CD4-positive, alpha-beta T cell treated with Interleukin-12 subunit alpha and Interleukin-12 subunit beta, for 1 hour (primary cell): ENCODE measurements around the gene GTPBP1.

Experiments used
- DNase-seq: peaks from one replicate; pipeline ENCODE4 v3.0.0-alpha.2; 2020

Gene GTPBP1

GRCh38 chr22:38727530-38728451, 22.0 kb downstream of the GTPBP1 start:
- no peak for DNase-seq

GRCh38 chr22:38728871-38729796, 23.4 kb downstream of the GTPBP1 start:
- DNase-seq: no peak

DNA sequence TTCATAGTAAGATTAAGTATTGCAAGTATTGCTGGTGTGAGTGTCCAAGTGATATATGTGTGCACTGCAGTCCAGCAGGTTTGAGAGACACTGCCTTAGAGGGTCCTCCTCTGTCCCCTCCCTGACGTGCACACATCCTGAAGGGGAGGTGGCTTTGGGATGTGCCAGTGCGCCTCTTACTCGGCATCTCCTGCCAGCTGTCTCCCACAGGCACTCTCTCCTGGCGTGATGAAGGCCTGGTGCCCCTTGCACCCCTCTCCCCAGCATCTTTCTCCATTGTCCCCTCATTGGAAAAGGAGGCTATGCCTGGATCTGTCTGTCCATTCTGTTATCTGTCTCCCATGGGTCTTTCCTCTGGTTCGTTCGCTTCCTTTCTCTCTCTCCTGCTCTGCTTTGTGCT, 24.2 kb downstream of the GTPBP1 start:
- DNase-seq: no peak

DNA sequence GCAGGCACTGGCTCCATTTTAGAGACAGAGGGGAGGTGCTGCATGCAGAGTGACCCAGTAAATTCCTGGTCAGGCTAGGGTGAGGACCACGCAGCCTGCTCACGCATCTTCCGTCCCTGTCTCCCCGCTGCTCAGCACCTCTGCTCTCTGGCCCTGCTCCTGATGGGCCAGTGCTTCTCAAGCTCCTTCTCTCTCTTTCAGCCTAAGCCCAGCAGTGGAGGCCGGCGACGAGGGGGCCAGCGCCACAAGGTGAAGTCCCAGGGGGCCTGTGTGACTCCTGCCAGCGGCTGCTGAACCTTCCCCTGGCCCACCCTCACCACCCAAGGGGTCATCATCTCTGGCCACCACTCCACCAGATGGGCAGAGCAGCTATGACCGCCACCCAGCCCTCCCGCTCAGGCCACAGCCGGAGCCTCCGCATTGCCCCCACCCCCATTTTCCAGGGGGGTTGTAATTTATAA, 24.7 kb downstream of the GTPBP1 start:
- no peak for DNase-seq

DNA sequence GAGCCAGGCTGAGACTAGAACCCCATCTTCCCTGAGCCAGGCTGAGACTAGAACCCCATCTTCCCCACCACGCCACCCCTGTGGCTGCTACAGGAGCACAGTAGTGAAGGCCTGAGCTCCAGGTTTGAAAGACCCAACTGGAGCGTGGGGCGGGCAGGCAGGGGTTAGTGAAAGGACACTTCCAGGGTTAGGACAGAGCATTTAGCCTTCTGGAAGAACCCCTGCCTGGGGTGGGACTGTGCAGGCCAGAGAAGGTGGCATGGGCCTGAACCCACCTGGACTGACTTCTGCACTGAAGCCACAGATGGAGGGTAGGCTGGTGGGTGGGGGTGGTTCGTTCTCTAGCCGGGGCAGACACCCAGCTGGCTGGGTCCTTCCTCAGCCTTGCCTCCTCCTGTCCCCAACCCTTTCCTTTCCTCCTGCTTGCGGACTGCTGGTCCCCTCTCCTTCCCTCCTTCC, 26.0 kb downstream of the GTPBP1 start:
- no peak for DNase-seq

DNA sequence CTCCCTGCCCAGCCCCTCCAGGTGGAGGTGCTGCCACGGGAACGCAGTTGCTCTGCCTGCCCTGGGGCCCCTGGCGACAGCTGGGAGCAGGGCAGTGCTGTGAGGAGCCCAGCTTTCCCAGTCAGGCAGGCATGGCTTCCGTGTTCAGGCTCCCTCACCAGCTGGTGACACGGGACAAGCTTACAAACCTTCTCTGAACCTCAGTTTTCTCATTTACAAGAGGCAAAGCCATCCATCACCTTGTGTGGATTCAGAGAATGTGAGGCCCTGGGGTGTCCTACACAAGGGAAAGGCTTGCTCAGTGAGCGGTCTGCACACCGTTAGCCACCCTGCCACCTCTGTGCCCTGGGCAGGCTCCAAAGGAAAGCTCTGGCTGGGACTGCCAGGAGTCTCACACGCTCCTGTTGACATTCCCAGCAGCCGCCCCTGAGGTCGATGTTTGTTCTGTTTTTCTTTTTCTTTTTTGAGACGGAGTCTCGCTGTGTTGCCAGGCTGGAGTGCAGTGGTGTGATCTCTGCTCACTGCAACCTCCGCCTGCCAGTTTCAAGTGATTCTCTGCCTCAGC, 26.6 kb downstream of the GTPBP1 start:
- DNase-seq: no peak

GRCh38 chr22:38733329-38733723, 27.6 kb downstream of the GTPBP1 start:
- peak; percentile 57 for DNase-seq

GRCh38 chr22:38733724-38734381, 28.1 kb downstream of the GTPBP1 start:
- DNase-seq: no peak

DNA sequence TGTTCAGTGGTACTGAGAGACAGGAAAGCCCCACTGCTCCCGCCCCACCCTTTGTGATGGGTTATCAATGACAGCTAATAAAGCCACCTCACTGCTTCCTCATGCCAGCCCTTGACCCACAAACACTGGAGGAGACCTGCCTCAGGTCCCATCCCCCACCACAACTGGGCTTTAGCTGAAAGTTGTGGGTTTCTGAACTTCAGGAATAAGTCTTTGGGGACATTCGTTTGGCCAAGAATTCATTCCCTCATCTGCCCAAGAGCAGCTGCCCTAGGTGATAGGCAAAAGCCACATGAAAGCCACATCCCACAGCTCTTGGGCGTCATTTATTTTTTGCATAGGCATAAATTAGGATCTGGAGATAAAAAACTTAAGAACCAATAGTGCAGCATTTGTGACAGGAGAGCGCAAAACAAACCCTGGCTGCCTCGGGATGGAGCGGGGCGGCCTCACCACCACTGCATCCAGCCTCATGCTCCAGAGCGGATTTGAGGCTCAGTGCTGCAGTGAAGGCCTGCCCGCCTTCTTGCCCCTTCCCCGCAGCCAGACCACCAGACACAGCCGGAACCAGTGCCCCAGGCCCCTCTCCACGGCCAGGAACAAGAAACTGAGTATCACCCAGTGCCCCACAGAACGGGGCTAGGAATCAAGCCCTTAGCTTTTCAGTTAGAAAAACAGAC, 28.8 kb downstream of the GTPBP1 start:
- DNase-seq: no peak

GRCh38 chr22:38735126-38735464, 29.4 kb downstream of the GTPBP1 start:
- DNase-seq: no peak

- DNase-seq: no peak
Observed at GRCh38 chr22:38735465-38736256, 29.9 kb downstream of the GTPBP1 start.

DNA sequence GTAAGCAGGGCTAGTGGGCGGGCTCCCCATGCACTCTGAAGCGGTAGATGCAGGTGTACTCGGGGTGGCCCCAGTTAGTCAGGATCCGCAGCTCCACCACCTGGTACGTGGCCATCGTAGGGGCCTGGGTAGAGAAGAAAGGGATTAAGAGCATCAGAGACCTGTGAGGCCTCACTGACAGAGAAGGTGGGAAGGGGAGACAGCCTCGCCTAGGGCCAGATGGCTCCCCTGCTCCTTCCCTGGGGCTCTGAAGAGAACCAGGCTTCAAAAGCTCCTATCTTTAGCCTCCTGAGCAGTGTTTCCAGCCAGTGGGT, 30.5 kb downstream of the GTPBP1 start:
- DNase-seq: no peak

GRCh38 chr22:38737302-38738060, 31.7 kb downstream of the GTPBP1 start:
- no peak for DNase-seq

DNA sequence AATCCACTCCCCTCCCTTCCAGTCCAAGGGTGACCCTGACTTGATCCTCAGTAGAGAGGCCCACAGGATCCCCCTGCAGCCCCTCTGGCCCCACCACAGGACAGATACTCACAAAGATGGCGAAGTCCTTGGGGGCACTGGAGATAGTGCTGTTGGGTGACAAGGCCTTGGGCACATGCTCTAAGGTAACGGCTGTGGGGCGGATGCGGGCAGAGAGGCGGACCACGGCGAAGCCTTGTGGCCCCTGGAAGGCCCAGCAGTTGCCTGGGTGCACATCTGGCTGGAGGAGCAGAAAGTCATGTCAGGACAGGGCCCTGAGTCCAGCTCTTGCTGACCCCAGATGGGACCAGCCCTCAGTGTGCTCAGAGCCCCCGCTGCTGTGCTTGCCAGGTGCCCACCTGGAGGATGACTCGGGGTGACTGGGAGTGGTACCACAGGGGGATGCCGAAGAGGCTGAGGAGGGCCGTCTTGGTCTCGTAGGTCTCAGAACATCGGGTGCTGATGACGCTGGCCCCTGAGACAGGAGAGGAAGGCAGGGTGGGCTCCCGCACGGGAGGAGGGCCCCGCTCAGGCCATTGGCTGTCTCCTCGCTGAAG, 32.8 kb downstream of the GTPBP1 start:
- DNase-seq: no peak

DNA sequence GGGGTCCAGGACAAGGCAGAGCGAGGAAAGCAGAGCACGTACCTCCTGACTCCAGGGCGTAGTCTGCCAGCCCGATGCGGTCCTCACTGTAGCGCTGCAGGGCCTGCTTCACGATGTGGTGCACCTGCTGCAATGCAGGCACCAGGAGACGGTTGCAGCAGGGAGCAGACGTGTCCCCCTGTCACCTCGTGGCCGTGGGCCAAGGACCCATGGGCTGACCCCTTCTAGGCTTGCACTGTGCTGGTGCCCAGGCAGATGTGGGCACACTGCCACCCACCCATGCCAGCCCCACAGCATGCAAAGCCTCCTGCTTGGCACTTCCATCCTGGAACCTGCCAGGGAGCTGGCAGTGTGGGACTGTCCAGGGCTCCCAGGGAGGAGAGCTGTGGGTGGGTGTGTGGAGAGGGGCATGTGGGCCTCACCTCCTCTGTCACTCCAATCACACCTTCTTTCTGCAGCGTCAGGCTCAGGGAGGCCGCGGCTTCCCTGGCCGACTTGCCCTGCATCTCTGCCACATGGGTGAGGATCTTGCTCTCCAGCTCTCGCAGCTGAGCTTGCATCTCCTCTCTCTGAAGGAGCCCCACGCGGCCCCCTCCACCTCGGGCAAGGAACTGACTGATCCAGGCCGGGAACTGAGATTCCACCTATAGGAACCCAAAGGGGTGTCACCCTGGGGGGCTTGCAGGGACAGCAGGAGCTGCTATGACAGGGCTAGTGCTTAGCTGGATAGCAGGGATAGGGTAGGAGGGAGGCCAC, 33.7 kb downstream of the GTPBP1 start:
- no peak for DNase-seq

- no peak for DNase-seq
Observed at GRCh38 chr22:38740116-38740723, 34.5 kb downstream of the GTPBP1 start.

- no peak for DNase-seq
Observed at GRCh38 chr22:38740754-38741153, 35.0 kb downstream of the GTPBP1 start.

DNA sequence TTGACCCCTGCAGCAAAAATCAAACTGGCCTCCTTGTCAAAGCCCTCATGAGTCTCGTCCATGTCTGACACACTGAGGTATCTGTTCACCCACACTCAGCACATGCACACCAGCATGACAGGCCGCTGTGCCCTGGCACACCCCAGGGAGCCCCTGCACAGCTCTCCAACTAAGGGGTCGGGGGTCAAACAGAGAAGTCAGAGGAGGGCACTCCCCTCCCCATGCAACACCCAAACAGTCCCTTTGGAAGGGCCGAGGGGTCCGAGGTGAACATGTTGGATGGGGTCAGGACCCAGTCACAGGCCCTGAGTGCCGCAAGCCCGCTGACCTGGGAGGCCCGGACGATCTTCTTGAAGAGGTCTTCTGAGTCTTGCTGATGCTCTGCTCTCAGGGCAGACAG, 35.4 kb downstream of the GTPBP1 start:
- no peak for DNase-seq

GRCh38 chr22:38741576-38741975, 35.8 kb downstream of the GTPBP1 start:
- no peak for DNase-seq
